Amygdala (tissue), 56 donors: ENCODE results near the gene PFN3.

ENCODE experiments used
- DNase-seq, 56 donors: peaks; one replicate each; lab custom pipeline; 2025; lab: John Stamatoyannopoulos, UW

The PFN3 gene

DNA sequence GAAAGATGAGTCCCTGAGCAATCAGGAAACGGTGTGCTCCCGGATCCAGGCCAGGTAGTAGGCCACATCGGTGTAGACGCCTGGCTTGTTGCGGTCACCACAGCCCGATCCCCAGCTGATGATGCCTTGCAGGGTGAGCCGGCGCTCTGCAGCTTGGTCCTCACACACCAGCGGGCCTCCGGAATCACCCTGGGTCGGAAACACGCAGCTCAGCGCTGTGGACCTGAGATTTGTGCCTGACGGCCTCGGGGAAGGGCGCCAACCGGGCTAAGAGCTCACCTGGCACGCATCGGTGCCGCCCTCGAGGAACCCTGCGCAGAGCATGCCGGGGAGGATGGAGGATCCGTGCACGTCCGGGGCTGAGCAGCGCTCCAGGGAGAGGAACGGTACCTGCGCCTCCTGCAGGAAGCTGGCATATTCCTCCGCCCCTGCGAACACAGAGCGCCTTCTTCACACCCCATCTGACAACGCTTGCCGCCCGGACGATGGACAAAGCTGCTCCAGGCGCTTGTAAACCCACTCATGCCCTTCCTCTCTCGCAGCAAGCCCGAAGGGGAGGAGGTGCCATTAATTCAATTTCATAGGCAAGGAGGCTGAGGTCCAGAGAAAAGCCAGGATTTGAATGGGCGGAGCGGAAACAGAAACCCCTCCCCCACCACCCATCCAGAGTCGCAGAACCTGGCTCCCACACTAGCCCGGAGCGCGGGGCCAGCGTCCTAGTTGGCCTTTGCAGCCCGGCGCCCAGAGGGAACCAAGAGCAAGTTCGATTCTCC, 2.0 kb upstream of the PFN3 start:
- DNase-seq, result peak in 24 of 56 donors; percentile 8 to 71 (median 26)

DNA sequence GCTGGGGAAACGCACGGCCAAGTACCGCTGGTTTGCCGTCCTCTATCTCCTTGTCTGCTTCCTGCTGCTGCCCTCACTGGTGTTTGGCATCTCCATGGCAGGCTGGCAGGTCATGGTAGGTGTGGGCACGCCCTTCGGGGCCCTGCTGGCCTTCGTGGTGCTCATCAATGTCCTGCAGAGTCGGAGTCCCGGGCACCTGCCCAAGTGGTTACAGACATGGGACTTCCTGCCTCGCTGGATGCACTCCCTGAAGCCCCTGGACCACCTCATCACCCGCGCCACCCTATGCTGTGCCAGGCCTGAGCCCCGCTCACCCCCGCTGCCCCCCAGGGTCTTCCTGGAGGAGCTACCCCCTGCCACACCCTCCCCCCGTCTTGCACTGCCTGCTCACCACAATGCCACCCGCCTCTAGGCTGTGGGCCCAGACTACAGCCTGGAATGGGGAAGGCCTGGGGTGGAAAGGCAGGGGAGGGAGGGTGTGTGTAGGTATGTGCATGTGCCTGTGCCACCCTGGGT, 2.5 kb downstream of the PFN3 start:
- DNase-seq, result no peak

- DNase-seq, result no peak
Measured at GRCh38 chr5:177396807-177397206, 3.7 kb downstream of the PFN3 start.

GRCh38 chr5:177396078-177396477, 4.4 kb downstream of the PFN3 start:
- DNase-seq, result no peak

GRCh38 chr5:177393990-177394389, 6.5 kb downstream of the PFN3 start:
- DNase-seq, result no peak

- no peak for DNase-seq
Measured at GRCh38 chr5:177393206-177393765, 7.2 kb downstream of the PFN3 start.

GRCh38 chr5:177392765-177393164, 7.7 kb downstream of the PFN3 start:
- no peak for DNase-seq

DNA sequence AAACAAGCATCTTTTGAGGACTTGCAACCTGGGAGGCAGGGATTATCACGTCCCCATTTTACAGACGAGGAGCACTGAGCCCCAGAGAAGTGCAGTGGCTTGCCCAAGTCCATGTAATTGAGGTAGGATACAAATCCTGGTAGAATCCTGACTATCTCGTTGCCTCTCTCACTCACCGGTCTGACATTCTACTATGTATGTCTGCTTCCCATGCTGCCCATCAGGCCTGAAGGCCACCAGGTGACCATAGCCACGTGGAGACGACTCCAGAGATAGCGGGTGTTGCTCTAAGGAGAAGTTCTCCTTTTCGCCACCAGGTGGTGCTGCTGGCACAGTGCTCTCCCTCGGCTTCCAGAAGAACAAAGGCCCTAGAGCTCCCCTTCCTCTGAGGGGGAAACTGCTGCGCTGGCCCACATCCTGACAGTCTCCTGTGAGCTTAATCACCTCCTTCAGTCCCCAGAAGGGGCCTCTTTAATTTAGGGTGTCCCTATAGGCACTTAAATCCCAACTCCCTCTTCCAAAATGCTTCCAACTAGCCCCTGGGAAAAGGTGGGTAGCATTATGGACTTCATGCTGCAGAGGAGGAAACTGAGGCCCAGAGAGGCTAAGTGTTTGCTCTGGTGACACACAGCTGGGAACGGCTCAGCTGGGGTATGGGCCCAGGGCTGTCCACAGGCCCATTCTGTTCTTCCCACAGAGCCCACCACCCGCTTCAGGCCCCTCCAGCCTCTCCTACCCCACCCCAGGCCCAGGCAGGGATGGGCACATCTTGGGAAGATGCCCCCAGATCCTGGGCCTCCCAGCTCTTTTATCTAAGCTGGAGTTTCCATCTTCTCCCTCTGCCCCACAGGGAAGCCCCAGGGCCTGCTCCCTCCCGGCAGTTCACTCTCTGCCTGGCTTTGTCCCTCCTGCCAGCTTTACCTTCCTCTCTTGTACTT, 9.8 kb downstream of the PFN3 start:
- peak in 50 of 56 donors; percentile 9 to 86 (median 57) for DNase-seq

DNA sequence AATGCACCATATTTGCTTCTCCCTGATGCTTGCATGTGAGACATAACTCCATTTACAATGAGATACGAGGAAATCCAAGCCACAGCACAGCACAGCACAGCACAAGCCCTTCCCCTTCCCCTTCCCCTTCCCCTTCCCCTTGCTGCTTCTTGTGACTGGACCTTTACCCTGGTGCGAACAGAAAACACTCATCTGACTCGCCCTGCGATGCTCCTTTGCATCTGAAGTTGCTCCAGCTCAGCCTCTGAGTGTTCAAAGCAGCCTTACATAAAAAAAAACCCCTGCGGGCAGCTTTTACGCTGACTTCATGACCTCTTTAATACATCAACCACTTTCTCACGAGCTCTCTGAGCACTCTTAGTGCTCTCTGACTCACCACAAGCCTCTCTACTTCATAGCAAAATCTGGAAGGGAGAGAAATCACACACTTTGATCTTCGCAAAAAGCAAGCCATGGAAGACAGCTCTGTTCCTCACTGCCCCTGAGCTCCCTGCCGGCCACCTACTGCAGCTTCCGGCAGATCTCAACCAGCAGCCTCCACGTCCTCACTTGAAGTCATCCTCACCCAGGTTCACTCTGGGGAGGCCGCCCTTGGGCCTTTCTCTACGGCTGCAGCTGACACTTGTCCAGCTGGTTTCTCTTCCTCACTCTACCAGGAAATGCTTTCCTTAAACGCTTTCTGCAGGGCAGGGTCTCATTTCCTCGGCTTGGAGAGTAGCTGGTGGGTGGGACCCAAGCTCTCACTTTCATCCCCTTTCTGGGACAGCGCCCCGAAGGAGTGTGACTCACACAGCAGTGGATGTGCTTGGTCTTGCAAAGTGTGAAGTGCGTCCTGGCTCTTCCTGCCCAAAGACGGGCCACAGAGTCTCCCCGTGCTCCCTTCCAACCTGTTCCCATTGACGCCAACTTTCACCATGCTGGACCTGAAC, 11.0 kb downstream of the PFN3 start:
- DNase-seq, result no peak

DNA sequence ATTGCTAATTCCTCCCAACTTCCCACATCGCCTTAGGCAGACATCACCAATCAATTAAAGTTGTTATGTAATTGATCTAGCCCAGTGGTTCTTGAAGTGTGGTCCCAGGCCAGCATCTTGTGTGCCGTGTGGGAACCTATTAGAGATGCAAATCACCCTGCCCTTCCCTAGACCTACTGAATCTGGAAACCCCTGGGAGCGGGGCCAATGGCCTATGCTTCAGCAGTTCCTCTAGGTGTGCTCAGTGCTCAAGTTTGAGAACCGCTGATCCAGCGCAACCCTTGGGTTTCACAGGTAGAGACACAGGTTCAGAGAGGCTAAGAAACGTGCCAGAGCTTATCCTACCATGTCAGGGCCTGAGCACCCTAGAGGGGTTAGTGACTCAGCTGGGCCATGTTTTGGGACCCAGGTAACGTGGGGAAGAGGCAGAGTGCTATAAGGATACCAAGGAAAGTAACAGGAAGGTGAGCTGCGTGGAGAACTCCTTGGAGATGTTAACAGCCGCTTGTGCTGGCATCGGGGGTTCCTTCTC, 11.9 kb downstream of the PFN3 start:
- no peak for DNase-seq

DNA sequence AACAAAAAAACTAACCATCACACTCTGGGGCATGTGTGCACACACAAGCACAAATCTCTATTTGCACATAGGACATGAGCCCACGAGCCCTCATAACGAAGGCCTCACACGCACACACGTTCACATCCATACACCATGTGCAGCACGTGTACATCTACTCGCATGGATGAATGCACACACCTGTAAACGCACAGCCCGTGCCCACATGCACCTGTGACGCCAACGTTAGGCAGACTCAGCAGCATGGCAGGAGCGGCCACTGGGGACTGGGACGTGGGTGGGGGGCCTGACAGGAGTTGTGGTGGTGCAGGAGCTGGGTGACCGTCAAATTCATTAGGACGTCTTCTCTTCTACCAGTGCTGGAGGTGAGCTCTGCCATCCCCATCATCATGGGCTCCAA, 13.1 kb downstream of the PFN3 start:
- no peak for DNase-seq

- no peak for DNase-seq
Measured at GRCh38 chr5:177386542-177386941, 13.9 kb downstream of the PFN3 start.

GRCh38 chr5:177385720-177386119, 14.7 kb downstream of the PFN3 start:
- no peak for DNase-seq

- DNase-seq, result no peak
Measured at GRCh38 chr5:177384134-177384533, 16.3 kb downstream of the PFN3 start, which contains the start of gene SLC34A1. TSS of gene SLC34A1 (plus strand) at chr5:177384434. CDS start at chr5:177385742, 1,308 bp downstream.

DNA sequence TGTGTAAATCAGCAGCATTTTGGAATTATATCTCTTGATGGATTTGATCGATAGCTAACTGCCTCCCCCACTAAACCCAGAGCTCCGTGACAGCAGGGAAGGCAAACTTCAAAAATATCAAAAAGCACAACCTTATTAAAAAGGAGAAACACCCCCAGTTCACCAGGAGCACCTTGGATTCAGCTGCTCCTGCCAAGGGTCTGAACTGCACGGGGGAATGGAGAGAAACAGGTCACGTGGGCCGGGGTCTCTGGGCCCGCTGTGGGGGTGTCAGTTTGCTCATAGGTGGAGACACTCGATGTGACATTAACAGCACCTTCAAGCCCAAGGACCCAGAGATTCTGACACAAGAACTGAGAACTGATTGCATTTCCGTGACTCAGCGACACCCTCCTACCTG, 17.3 kb downstream of the PFN3 start:
- DNase-seq, result no peak

DNA sequence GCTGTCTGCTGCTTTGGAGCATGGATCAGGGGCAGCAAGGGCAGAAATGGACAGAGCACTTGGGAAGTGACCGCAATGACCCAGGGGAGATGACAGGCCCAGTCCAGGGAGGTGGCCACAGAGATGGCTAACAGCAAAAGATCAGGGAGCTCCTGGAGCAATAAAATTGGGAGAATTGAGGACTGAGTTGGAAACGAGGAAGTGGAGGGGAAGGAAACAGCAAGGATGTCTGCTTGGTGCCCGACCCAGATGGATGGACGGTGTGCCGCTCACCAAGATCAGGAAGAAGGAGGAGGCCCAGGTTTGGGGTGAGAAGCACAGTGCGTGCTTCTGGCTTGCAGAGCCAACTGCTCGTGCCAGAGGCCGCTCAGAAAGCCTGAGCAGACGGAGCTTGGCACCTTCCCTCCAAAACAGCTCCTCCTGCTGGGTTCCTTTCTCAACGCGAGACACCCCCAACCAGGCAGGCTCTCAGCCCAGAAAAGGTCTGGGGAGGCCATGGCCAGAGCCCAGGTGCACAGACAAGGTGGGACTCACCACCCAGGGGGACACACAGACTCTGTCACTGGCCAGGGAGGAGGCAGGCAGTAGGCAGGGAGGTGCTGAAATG, 17.9 kb downstream of the PFN3 start:
- peak in 10 of 56 donors; percentile 13 to 55 (median 26) for DNase-seq

DNA sequence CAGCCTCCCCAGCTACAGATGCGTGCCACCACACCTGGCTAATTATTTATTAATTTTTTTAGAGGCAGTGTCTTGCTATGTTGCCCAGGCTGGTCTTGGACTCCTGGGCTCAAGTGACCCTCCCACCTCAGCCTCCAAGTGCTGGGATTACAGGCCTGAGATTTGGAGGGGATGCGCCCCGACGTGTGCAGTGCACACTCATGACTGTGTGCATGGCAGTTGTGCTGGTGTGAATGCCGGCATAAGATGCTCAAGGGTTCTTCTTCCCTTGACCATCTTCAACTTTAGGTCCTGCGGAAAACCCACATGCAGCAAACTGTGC, 19.7 kb downstream of the PFN3 start:
- DNase-seq, result no peak

GRCh38 chr5:177378884-177379883, 21.3 kb downstream of the PFN3 start:
- DNase-seq, result peak in 2 of 56 donors; percentile 19 to 27
